Natural killer cell (primary cell): ENCODE measurements around the gene SERPINF2. TPM values are rescaled to one million over a fixed set of nuclear protein-coding genes. Genes with fewer than 3 reads are reported as not detected.
A peak's percentile ranks its signal among the peaks of the same experiment; 100 is the strongest.

Experiments
- ATAC-seq, 3 donors: fragments of 150-1000 bp in 2 of 3; fragments of 200-7000 bp in 1 of 3; cut with Tn5 transposase; 1 replicate in 1 of 3; 2 replicates in 2 of 3; pipeline ENCODE4 v1.10.0; 2021; ENCODE audit warnings: mild to moderate bottlenecking in 2 of 3, moderate library complexity in 2 of 3
- DNase-seq, 2 donors: peaks; one replicate each; pipeline versions ENCODE4 v3.0.0 to v3.0.0-alpha.2; 2013 to 2021; ENCODE audit warnings: mixed read lengths in 1 of 2
- H3K27ac ChIP-seq: one replicate; pipeline ENCODE4 v1.5.1; 2013; ENCODE audit warnings: mild to moderate bottlenecking, low read length
- H3K27me3 ChIP-seq: one replicate; pipeline ENCODE4 v1.6.1; 2013; ENCODE audit warnings: low read length; ENCODE audit not compliant: control insufficient read depth, insufficient read depth
- H3K36me3 ChIP-seq: one replicate; pipeline ENCODE4 v1.6.1; 2013; ENCODE audit warnings: low read length; ENCODE audit not compliant: control insufficient read depth, insufficient read depth
- H3K4me1 ChIP-seq: one replicate; pipeline ENCODE4 v1.6.1; 2013; ENCODE audit warnings: low read length; ENCODE audit not compliant: control insufficient read depth, insufficient read depth
- H3K4me3 ChIP-seq: one replicate; pipeline ENCODE4 v1.5.1; 2013; ENCODE audit warnings: low read length
- H3K9me3 ChIP-seq: one replicate; pipeline ENCODE4 v1.6.1; 2013; ENCODE audit warnings: low read length; ENCODE audit not compliant: control insufficient read depth, insufficient read depth
- H3K27ac Mint-ChIP-seq, 2 donors: one replicate each; pipeline ENCODE4 v1.8.0; 2022; ENCODE audit warnings: mild to moderate bottlenecking in 2 of 2, mixed read lengths in 2 of 2, moderate library complexity in 1 of 2
- H3K27me3 Mint-ChIP-seq, 2 donors: one replicate each; pipeline ENCODE4 v1.8.0; 2022; ENCODE audit warnings: low read depth in 2 of 2, mixed read lengths in 2 of 2
- H3K36me3 Mint-ChIP-seq: one replicate; pipeline ENCODE4 v1.8.0; 2022; ENCODE audit warnings: mixed read lengths
- H3K4me1 Mint-ChIP-seq, 2 donors: one replicate each; pipeline ENCODE4 v1.8.0; 2022; ENCODE audit warnings: mixed read lengths in 2 of 2
- H3K4me3 Mint-ChIP-seq: one replicate; pipeline ENCODE4 v1.8.0; 2022; ENCODE audit warnings: mild to moderate bottlenecking, moderate library complexity, mixed read lengths
- H3K9me3 Mint-ChIP-seq, 2 donors: one replicate each; pipeline ENCODE4 v1.8.0; 2022; ENCODE audit warnings: mixed read lengths in 2 of 2
- CTCF ChIP-seq: fragments of 200-600 bp; IDR thresholded peaks from one replicate; pipeline ENCODE4 v1.8.0; 2022; ENCODE audit warnings: antibody characterized with exemption
- WGBS: methylation state at CpG from one replicate; pipeline ENCODE4 v1.1.7; 2013; ENCODE audit warnings: missing lambda C conversion rate; ENCODE audit not compliant: insufficient coverage; 5-methylcytosine and 5-hydroxymethylcytosine counted together
- intact Hi-C: fragments of 100-400 bp; cut with micrococcal nuclease; formaldehyde crosslinking; loops from one replicate; pipeline ENCODE4 v1.14.2; 2022
- total RNA-seq, 4 donors: library from RNA; stranded (reverse); fragments of 120-200 nt in 1 of 4; gene quantifications; one replicate each; pipeline versions ENCODE4 v1.2.3 to v1.2.4, GENCODE V29; 2013 to 2022

SERPINF2 gene
- total RNA-seq, 3 donors from 2014 or later (not counting 1 experiment from before 2014, with no cell fraction given): 0.47 to 0.84 (median 0.48) TPM

GRCh38 chr17:1713878-1714426 lies 28.7 kb upstream of the SERPINF2 start:
- H3K4me3 Mint-ChIP-seq: peak overlapping the region; percentile 73
- TF ChIP-seq CTCF: no peak
- peaks cover 11% of the 10 kb centered on the region for H3K36me3 ChIP-seq
- H3K27ac Mint-ChIP-seq: peak overlapping the region in 1 of 2 donors; percentile 80
- peaks cover 31 to 58% of the 10 kb centered on the region in 2 donors for H3K4me1 Mint-ChIP-seq
- H3K27me3 ChIP-seq: peaks cover 6% of the 10 kb centered on the region
- H3K9me3 Mint-ChIP-seq: no peaks in the 10 kb centered on the region
- intact Hi-C loops: loop anchor here (10.0 kb wide), 1 partner anchor 321 kb away; the partner anchor contains the start of gene DPH1
- no peak for DNase-seq
- no peak overlapping the region for H3K27ac ChIP-seq
- no peaks in the 10 kb centered on the region for H3K9me3 ChIP-seq
- WGBS: 37% methylated on average over 11 of the region's 11 CpGs
- peaks cover 56% of the 10 kb centered on the region for H3K4me1 ChIP-seq
- ATAC-seq: no peak
- no peak overlapping the region for H3K4me3 ChIP-seq
- H3K27me3 Mint-ChIP-seq: peaks cover 0 to 8% of the 10 kb centered on the region in 2 donors
- peaks cover 8% of the 10 kb centered on the region for H3K36me3 Mint-ChIP-seq

GRCh38 chr17:1714427-1714979 lies 28.2 kb upstream of the SERPINF2 start:
- ATAC-seq: no peak
- Histone ChIP-seq H3K9me3 (no peaks in the 10 kb centered on the region), H3K4me1 (peaks cover 52% of the 10 kb centered on the region), H3K4me3 (no peak overlapping the region), H3K27ac (no peak overlapping the region), H3K27me3 (peaks cover 4% of the 10 kb centered on the region), H3K36me3 (peaks cover 11% of the 10 kb centered on the region)
- H3K4me3 Mint-ChIP-seq: peak overlapping the region; percentile 73
- no peak for TF ChIP-seq CTCF
- peaks cover 8% of the 10 kb centered on the region for H3K36me3 Mint-ChIP-seq
- no peaks in the 10 kb centered on the region for H3K9me3 Mint-ChIP-seq
- 28% methylated on average over 19 of the region's 19 CpGs for WGBS
- H3K27ac Mint-ChIP-seq: peak overlapping the region in 1 of 2 donors; percentile 95
- H3K4me1 Mint-ChIP-seq: peaks cover 31 to 58% of the 10 kb centered on the region in 2 donors
- DNase-seq: no peak
- peaks cover 0 to 8% of the 10 kb centered on the region in 2 donors for H3K27me3 Mint-ChIP-seq
- intact Hi-C loops: loop anchor here (10.0 kb wide), 1 partner anchor 320 kb away; the partner anchor contains the start of gene DPH1

- Mint-ChIP-seq H3K4me3 (peak overlapping the region; percentile 69), H3K9me3 (no peaks in the 10 kb centered on the region), H3K27me3 (peaks cover 0 to 8% of the 10 kb centered on the region in 2 donors), H3K4me1 (peaks cover 31 to 58% of the 10 kb centered on the region in 2 donors), H3K27ac (peak overlapping the region in 1 of 2 donors; percentile 95), H3K36me3 (peaks cover 8% of the 10 kb centered on the region)
- peak overlapping the region; percentile 59 for H3K4me3 ChIP-seq
- 6% methylated on average over 32 of the region's 32 CpGs for WGBS
- no peaks in the 10 kb centered on the region for H3K9me3 ChIP-seq
- H3K27me3 ChIP-seq: peaks cover 3% of the 10 kb centered on the region
- no peak for TF ChIP-seq CTCF
- peak in 1 of 3 donors; percentile 19 for ATAC-seq
- DNase-seq: peak; percentile 57 to 66
- intact Hi-C loops: loop anchor here (10.0 kb wide), 1 partner anchor 320 kb away; the partner anchor contains the start of gene DPH1
- H3K36me3 ChIP-seq: peaks cover 11% of the 10 kb centered on the region
- peaks cover 46% of the 10 kb centered on the region for H3K4me1 ChIP-seq
- H3K27ac ChIP-seq: no peak overlapping the region
Observed at GRCh38 chr17:1714980-1715802, 27.5 kb upstream of the SERPINF2 start.
